ENCODE data around the gene RFLNA. TPM values are rescaled to one million over a fixed set of nuclear protein-coding genes. Genes with fewer than 3 reads are reported as not detected.

RFLNA gene
- total RNA-seq, 1 experiment from 2014 or later, result 5.4 TPM

DNA sequence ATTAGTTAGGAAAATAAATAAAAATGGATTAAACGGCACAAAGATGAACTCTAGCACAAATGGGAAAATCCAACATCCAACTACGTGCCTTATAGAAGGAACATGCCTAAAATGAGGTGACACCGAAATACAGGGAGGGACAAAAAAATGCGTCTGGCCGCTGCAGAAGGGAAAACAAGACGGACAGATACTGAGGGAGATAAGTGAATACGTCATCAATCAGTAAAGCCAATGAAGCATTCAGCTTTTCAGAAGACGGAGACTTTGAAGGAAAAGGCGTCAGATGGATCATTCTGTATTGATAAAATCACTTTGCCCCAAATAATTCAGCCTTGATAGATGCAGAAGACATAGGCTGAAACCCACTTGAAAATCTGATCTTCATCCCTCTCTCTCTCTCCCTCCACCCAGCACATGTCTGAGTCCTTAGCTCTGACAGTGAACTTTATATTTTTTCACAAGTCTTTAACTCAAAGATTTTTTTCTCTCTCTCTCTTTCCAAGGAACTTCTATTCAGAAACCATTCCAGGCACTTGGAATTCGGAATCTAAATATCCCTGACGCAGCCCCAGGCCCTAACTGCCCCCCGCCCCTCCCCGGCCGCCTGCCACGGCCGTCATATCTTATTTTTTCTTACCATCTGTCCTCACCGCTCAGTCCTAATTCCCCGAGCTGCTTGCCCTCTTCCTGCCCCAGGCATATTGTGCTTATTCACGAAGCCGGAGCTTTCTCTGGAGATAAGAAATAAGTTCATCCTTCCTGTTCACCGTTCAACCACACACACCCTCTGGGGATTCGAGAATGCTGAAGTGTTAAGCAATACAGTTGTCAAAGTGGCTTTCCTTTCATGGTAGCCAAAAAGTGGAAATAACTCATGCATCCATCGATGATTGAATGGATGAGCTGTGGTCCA lies 35.5 kb upstream of the RFLNA start:
- POLR2A ChIA-PET, result no interaction called here
- CTCF ChIA-PET, result interaction anchor here (0.6 kb wide), 2 partner anchors 18 to 641 kb away, joined by 3 read pairs; no protein-coding TSS in a partner anchor
- no TSS peak for BruUV-seq (replicated peaks)
- H3K36me3 ChIP-seq (ENCODE audit: control insufficient read depth, insufficient read depth, low read length), result no peaks in the 10 kb centered on the region
- TF ChIP-seq SIN3A (IDR thresholded peaks at IDR 0.05; ENCODE audit: borderline replicate concordance, insufficient read depth, low read depth, low read length) (no peak), POLR2AphosphoS5 (IDR thresholded peaks at IDR 0.05; ENCODE audit: low read depth, low read length) (no peak)
- intact Hi-C loops (cut with micrococcal nuclease; ENCODE audit: unreplicated experiment), result no loop called here
- DNase-seq (ENCODE audit: low read depth, low spot score) (no peak), ATAC-seq (no peak)
- no peaks in the 10 kb centered on the region for H3K9me3 ChIP-seq (ENCODE audit: control insufficient read depth, insufficient read depth, low read depth, low read length)
- no peaks in the 10 kb centered on the region for H3K4me1 ChIP-seq (ENCODE audit: control insufficient read depth, insufficient read depth, low read length)
- H3K27ac ChIP-seq (ENCODE audit: low read length), result no peak overlapping the region
- no peak overlapping the region for H3K4me3 ChIP-seq (ENCODE audit: low read depth in 2 of 2, low read length in 2 of 2)
- in situ Hi-C loops (cut with HindIII; ENCODE audit: low pct_unique_long_range_greater_than_20kb, low sequenced_read_pairs), result no loop called here
- peaks cover 14% of the 10 kb centered on the region for H3K27me3 ChIP-seq (ENCODE audit: control insufficient read depth, insufficient read depth, low read length)

DNA sequence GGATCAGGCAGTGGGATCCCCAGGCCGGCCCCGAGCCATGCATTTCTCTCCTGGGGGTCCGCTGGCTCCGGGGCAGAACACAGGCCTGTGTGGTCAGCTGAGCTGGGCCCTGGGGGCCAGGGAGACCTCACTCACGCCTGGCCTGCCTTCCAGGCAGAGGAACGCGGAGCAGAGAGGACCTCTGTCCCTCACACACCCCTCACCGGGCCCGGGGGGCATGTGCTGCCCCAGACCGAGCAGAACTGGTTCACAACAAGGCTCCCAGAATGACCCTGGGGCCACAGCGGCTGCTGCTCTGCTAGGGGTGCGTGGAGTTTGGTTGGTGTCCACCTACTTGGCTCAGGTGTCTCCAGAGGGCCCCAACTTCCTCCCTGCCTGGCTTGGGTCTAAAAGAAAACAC lies 33.0 kb upstream of the RFLNA start:
- intact Hi-C loops (cut with micrococcal nuclease; ENCODE audit: unreplicated experiment), result no loop called here
- BruUV-seq (replicated peaks), result no TSS peak
- ATAC-seq, result 0 out of 2 replicates have a peak, but pooled peaks have one; percentile 33

More for the DNA sequence above, 33.0 kb upstream of the RFLNA start:
- no peak overlapping the region for H3K27ac ChIP-seq (ENCODE audit: low read length)
- no peaks in the 10 kb centered on the region for H3K36me3 ChIP-seq (ENCODE audit: control insufficient read depth, insufficient read depth, low read length)
- peaks cover 11% of the 10 kb centered on the region for H3K27me3 ChIP-seq (ENCODE audit: control insufficient read depth, insufficient read depth, low read length)
- CTCF ChIA-PET, result no interaction called here
- no peak overlapping the region for H3K4me3 ChIP-seq (ENCODE audit: low read depth in 2 of 2, low read length in 2 of 2)
- DNase-seq (ENCODE audit: low read depth, low spot score), result no peak
- in situ Hi-C loops (cut with HindIII; ENCODE audit: low pct_unique_long_range_greater_than_20kb, low sequenced_read_pairs), result no loop called here
- H3K4me1 ChIP-seq (ENCODE audit: control insufficient read depth, insufficient read depth, low read length), result no peaks in the 10 kb centered on the region
- POLR2A ChIA-PET, result no interaction called here
- no peaks in the 10 kb centered on the region for H3K9me3 ChIP-seq (ENCODE audit: control insufficient read depth, insufficient read depth, low read depth, low read length)
- TF ChIP-seq, protein P1, sequence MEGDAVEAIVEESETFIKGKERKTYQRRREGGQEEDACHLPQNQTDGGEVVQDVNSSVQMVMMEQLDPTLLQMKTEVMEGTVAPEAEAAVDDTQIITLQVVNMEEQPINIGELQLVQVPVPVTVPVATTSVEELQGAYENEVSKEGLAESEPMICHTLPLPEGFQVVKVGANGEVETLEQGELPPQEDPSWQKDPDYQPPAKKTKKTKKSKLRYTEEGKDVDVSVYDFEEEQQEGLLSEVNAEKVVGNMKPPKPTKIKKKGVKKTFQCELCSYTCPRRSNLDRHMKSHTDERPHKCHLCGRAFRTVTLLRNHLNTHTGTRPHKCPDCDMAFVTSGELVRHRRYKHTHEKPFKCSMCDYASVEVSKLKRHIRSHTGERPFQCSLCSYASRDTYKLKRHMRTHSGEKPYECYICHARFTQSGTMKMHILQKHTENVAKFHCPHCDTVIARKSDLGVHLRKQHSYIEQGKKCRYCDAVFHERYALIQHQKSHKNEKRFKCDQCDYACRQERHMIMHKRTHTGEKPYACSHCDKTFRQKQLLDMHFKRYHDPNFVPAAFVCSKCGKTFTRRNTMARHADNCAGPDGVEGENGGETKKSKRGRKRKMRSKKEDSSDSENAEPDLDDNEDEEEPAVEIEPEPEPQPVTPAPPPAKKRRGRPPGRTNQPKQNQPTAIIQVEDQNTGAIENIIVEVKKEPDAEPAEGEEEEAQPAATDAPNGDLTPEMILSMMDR (IDR thresholded peaks at IDR 0.05), result no peak
- TF ChIP-seq SIN3A (IDR thresholded peaks at IDR 0.05; ENCODE audit: borderline replicate concordance, insufficient read depth, low read depth, low read length), result no peak
- TF ChIP-seq POLR2AphosphoS5 (IDR thresholded peaks at IDR 0.05; ENCODE audit: low read depth, low read length), result no peak
- TF ChIP-seq TCF7L2 (IDR thresholded peaks at IDR 0.05; ENCODE audit: low read depth, low read length), result no peak
- TF ChIP-seq, protein P2, sequence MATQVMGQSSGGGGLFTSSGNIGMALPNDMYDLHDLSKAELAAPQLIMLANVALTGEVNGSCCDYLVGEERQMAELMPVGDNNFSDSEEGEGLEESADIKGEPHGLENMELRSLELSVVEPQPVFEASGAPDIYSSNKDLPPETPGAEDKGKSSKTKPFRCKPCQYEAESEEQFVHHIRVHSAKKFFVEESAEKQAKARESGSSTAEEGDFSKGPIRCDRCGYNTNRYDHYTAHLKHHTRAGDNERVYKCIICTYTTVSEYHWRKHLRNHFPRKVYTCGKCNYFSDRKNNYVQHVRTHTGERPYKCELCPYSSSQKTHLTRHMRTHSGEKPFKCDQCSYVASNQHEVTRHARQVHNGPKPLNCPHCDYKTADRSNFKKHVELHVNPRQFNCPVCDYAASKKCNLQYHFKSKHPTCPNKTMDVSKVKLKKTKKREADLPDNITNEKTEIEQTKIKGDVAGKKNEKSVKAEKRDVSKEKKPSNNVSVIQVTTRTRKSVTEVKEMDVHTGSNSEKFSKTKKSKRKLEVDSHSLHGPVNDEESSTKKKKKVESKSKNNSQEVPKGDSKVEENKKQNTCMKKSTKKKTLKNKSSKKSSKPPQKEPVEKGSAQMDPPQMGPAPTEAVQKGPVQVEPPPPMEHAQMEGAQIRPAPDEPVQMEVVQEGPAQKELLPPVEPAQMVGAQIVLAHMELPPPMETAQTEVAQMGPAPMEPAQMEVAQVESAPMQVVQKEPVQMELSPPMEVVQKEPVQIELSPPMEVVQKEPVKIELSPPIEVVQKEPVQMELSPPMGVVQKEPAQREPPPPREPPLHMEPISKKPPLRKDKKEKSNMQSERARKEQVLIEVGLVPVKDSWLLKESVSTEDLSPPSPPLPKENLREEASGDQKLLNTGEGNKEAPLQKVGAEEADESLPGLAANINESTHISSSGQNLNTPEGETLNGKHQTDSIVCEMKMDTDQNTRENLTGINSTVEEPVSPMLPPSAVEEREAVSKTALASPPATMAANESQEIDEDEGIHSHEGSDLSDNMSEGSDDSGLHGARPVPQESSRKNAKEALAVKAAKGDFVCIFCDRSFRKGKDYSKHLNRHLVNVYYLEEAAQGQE (IDR thresholded peaks at IDR 0.05; ENCODE audit: insufficient read depth in 1 of 2, low read depth in 2 of 2, low read length in 1 of 2), result no peak
